GM23338 (cell line): Measurements from ENCODE around the gene RIN3. TPM values are rescaled to one million over a fixed set of nuclear protein-coding genes. Genes with fewer than 3 reads are reported as not detected.

Source experiments
- ATAC-seq: fragments of 200-7000 bp; cut with Tn5 transposase; 3 replicates; pipeline ENCODE4 v1.9.1; 2020
- DNase-seq: peaks from one replicate; pipeline ENCODE4 v3.0.0-alpha.2; 2015; ENCODE audit warnings: low spot score
- H2AFZ ChIP-seq: fragments of 200-600 bp; sonication (generic); 2 replicates; pipeline ENCODE4 v1.8.0; 2016; ENCODE audit warnings: antibody characterized with exemption, mild to moderate bottlenecking, moderate library complexity
- H3F3A ChIP-seq: fragments of 200-600 bp; sonication (generic); replicated peaks from 2 replicates; pipeline ENCODE4 v1.8.0; 2017; ENCODE audit warnings: antibody characterized with exemption, mixed run types, low read depth
- H3K27ac ChIP-seq: fragments of 200-600 bp; sonication (generic); 2 replicates; pipeline ENCODE4 v1.6.1; 2016; ENCODE audit warnings: low read depth
- H3K27me3 ChIP-seq: fragments of 200-600 bp; sonication (generic); 2 replicates; pipeline ENCODE4 v1.8.0; 2016; ENCODE audit warnings: mild to moderate bottlenecking, mixed run types, moderate library complexity; ENCODE audit not compliant: insufficient read depth
- H3K36me3 ChIP-seq: fragments of 200-600 bp; sonication (generic); 2 replicates; pipeline ENCODE4 v1.8.0; 2016; ENCODE audit warnings: mild to moderate bottlenecking; ENCODE audit not compliant: insufficient read depth
- H3K4me1 ChIP-seq: fragments of 200-600 bp; sonication (generic); 2 replicates; pipeline ENCODE4 v1.8.0; 2016; ENCODE audit warnings: mild to moderate bottlenecking, moderate library complexity; ENCODE audit not compliant: insufficient read depth
- H3K4me2 ChIP-seq: fragments of 200-600 bp; sonication (generic); 2 replicates; pipeline ENCODE4 v1.7.1; 2017; ENCODE audit warnings: mixed run types
- H3K4me3 ChIP-seq: fragments of 200-600 bp; sonication (generic); 2 replicates; pipeline ENCODE4 v1.6.1; 2016; ENCODE audit warnings: mixed run types
- H3K79me2 ChIP-seq: fragments of 200-600 bp; sonication (generic); replicated peaks from 2 replicates; pipeline ENCODE4 v1.8.0; 2017; ENCODE audit warnings: mild to moderate bottlenecking; ENCODE audit not compliant: insufficient read depth
- H3K9me2 ChIP-seq: fragments of 200-600 bp; sonication (generic); 2 replicates; pipeline ENCODE4 v1.8.0; 2017; ENCODE audit not compliant: insufficient read depth
- H4K20me1 ChIP-seq: fragments of 200-600 bp; sonication (generic); replicated peaks from 2 replicates; pipeline ENCODE4 v1.8.0; 2017; ENCODE audit warnings: mild to moderate bottlenecking; ENCODE audit not compliant: insufficient read depth
- H3K27ac Mint-ChIP-seq: 2 replicates; pipeline ENCODE4 v1.8.0; 2020; ENCODE audit warnings: inconsistent platforms, mild to moderate bottlenecking, moderate library complexity, mixed read lengths
- H3K27me3 Mint-ChIP-seq: 3 replicates; pipeline ENCODE4 v1.8.0; 2022; ENCODE audit warnings: low read depth, mild to moderate bottlenecking, moderate library complexity, mixed read lengths, inconsistent platforms; ENCODE audit not compliant: insufficient read depth, poor library complexity
- H3K36me3 Mint-ChIP-seq: 3 replicates; pipeline ENCODE4 v1.8.0; 2021; ENCODE audit warnings: low read depth, mild to moderate bottlenecking, inconsistent platforms, moderate library complexity, mixed read lengths
- H3K4me1 Mint-ChIP-seq: 3 replicates; pipeline ENCODE4 v1.8.0; 2020; ENCODE audit warnings: mild to moderate bottlenecking, inconsistent platforms, mixed read lengths
- H3K4me3 Mint-ChIP-seq: 3 replicates; pipeline ENCODE4 v1.8.0; 2021; ENCODE audit warnings: moderate library complexity, mild to moderate bottlenecking, inconsistent platforms, mixed read lengths
- H3K9me3 Mint-ChIP-seq: 3 replicates; pipeline ENCODE4 v1.8.0; 2020; ENCODE audit warnings: moderate library complexity, mild to moderate bottlenecking, inconsistent platforms, mixed read lengths
- CREB1 ChIP-seq: fragments of 250-450 bp; sonication (Bioruptor Pico); IDR thresholded peaks from 2 replicates; pipeline ENCODE4 v1.5.0; 2020; ENCODE audit warnings: low read depth, mild to moderate bottlenecking, moderate library complexity
- CTCF ChIP-seq, 2 experiments: fragments of 200-600 bp in 1 of 2; sonication (generic) in 1 of 2; conservative IDR thresholded peaks; 2 replicates each; pipeline versions ENCODE4 v1.5.1 to v1.6.1; 2016 to 2017; ENCODE audit warnings: antibody characterized with exemption in 2 of 2, low read depth in 2 of 2, mild to moderate bottlenecking in 2 of 2, moderate library complexity in 1 of 2
- ETS1 ChIP-seq: IDR thresholded peaks from 2 replicates; pipeline ENCODE4 v1.6.1; 2016; ENCODE audit warnings: antibody characterized with exemption
- EZH2 ChIP-seq: fragments of 200-600 bp; sonication (generic); IDR thresholded peaks from one replicate; pipeline ENCODE4 v1.8.0; 2017; ENCODE audit warnings: antibody characterized with exemption, mild to moderate bottlenecking, low read depth; ENCODE audit not compliant: unreplicated experiment
- EZH2phosphoT487 ChIP-seq: fragments of 200-600 bp; sonication (generic); IDR thresholded peaks from one replicate; pipeline ENCODE4 v1.8.1; 2018; ENCODE audit warnings: antibody characterized with exemption; ENCODE audit not compliant: unreplicated experiment
- POLR2AphosphoS5 ChIP-seq: IDR thresholded peaks from 2 replicates; pipeline ENCODE4 v1.6.1; 2016; ENCODE audit warnings: antibody characterized with exemption, low read depth
- REST ChIP-seq: IDR thresholded peaks from one replicate; pipeline ENCODE4 v1.6.1; 2018; ENCODE audit warnings: antibody characterized with exemption; ENCODE audit not compliant: unreplicated experiment
- STAT1 ChIP-seq: IDR thresholded peaks from one replicate; pipeline ENCODE4 v1.6.1; 2016; ENCODE audit warnings: antibody characterized with exemption; ENCODE audit not compliant: unreplicated experiment
- ZNF114 ChIP-seq: fragments of 250-450 bp; sonication (Bioruptor Pico); IDR thresholded peaks from 2 replicates; pipeline ENCODE4 v1.5.0; 2020; ENCODE audit warnings: mild to moderate bottlenecking, moderate library complexity
- ZNF331 ChIP-seq: fragments of 250-450 bp; sonication (Bioruptor Pico); IDR thresholded peaks from 2 replicates; pipeline ENCODE4 v1.5.0; 2020; ENCODE audit warnings: low read depth, mild to moderate bottlenecking, moderate library complexity
- polyA plus RNA-seq: library from polyadenylated mRNA; unstranded; fragments of >200 nt; fragmentation: Nextera tagmentation; extraction: Ambion mirVana; gene quantifications from 2 replicates; pipeline ENCODE4 v1.2.1, GENCODE V29; 2016
- total RNA-seq: library from RNA; depleted of rRNA; stranded (reverse); fragments of >200 nt; shearing (Covaris generic); gene quantifications from 2 replicates; pipeline ENCODE4 v1.2.3, GENCODE V29; 2014

RIN3 gene
- total and polyA plus RNA-seq, 2 experiments from 2014 or later, result 0.97 to 1.5 TPM

- Histone ChIP-seq H4K20me1 (no peaks in the 10 kb centered on the region), H3K27ac (no peak overlapping the region), H3K4me3 (no peak overlapping the region), H3K79me2 (no peaks in the 10 kb centered on the region), H3K27me3 (no peaks in the 10 kb centered on the region), H3K9me2 (no peaks in the 10 kb centered on the region), H3K4me1 (no peaks in the 10 kb centered on the region), H3F3A (no peaks in the 10 kb centered on the region), H3K36me3 (no peaks in the 10 kb centered on the region), H3K4me2 (no peak overlapping the region), H2AFZ (no peak overlapping the region)
- Mint-ChIP-seq H3K9me3 (no peaks in the 10 kb centered on the region), H3K4me3 (no peak overlapping the region), H3K36me3 (no peaks in the 10 kb centered on the region), H3K4me1 (no peaks in the 10 kb centered on the region), H3K27me3 (peaks cover 12% of the 10 kb centered on the region), H3K27ac (no peak overlapping the region)
- DNase-seq, result no peak
- ATAC-seq, result no peak
- TF ChIP-seq EZH2phosphoT487, result no peak
- no peak for TF ChIP-seq EZH2
- no peak for TF ChIP-seq POLR2AphosphoS5
- TF ChIP-seq CREB1 (CRISPR knock-in tag), result no peak
- TF ChIP-seq ZNF114 (CRISPR knock-in tag), result no peak
- no peak for TF ChIP-seq ETS1
Observed at GRCh38 chr14:92527721-92528120, 14.1 kb downstream of the RIN3 start.

GRCh38 chr14:92528486-92529100, 15.0 kb downstream of the RIN3 start:
- no peaks in the 10 kb centered on the region for H3K4me1 Mint-ChIP-seq
- Histone ChIP-seq H3K4me1 (no peaks in the 10 kb centered on the region), H3K4me2 (no peak overlapping the region), H2AFZ (no peak overlapping the region), H3K4me3 (no peak overlapping the region), H4K20me1 (no peaks in the 10 kb centered on the region), H3K9me2 (no peaks in the 10 kb centered on the region), H3K27me3 (no peaks in the 10 kb centered on the region), H3K79me2 (no peaks in the 10 kb centered on the region), H3F3A (no peaks in the 10 kb centered on the region), H3K36me3 (no peaks in the 10 kb centered on the region), H3K27ac (no peak overlapping the region)
- no peak overlapping the region for H3K4me3 Mint-ChIP-seq
- no peak for DNase-seq
- no peak for ATAC-seq
- H3K36me3 Mint-ChIP-seq, result no peaks in the 10 kb centered on the region
- peaks cover 12% of the 10 kb centered on the region for H3K27me3 Mint-ChIP-seq
- H3K9me3 Mint-ChIP-seq, result no peaks in the 10 kb centered on the region
- TF ChIP-seq CTCF (conservative IDR thresholded peaks at IDR 0.05; ENCODE audit: low read depth in 2 of 2), result no peak
- no peak overlapping the region for H3K27ac Mint-ChIP-seq

- Histone ChIP-seq H3K27ac (no peak overlapping the region), H3F3A (no peaks in the 10 kb centered on the region), H2AFZ (no peak overlapping the region), H3K36me3 (no peaks in the 10 kb centered on the region), H3K9me2 (no peaks in the 10 kb centered on the region), H3K4me1 (no peaks in the 10 kb centered on the region), H4K20me1 (no peaks in the 10 kb centered on the region), H3K79me2 (no peaks in the 10 kb centered on the region), H3K4me3 (no peak overlapping the region), H3K27me3 (no peaks in the 10 kb centered on the region), H3K4me2 (no peak overlapping the region)
- Mint-ChIP-seq H3K27me3 (peaks cover 13% of the 10 kb centered on the region), H3K4me1 (no peaks in the 10 kb centered on the region), H3K4me3 (no peak overlapping the region), H3K27ac (no peak overlapping the region), H3K9me3 (no peaks in the 10 kb centered on the region), H3K36me3 (no peaks in the 10 kb centered on the region)
- no peak for ATAC-seq
- DNase-seq, result no peak
- TF ChIP-seq CTCF (conservative IDR thresholded peaks at IDR 0.05; ENCODE audit: low read depth in 2 of 2), result no peak
- no peak for TF ChIP-seq REST
- TF ChIP-seq STAT1, result no peak
- TF ChIP-seq ZNF114 (CRISPR knock-in tag), result no peak
- TF ChIP-seq POLR2AphosphoS5, result no peak
- TF ChIP-seq CREB1 (CRISPR knock-in tag), result no peak
- TF ChIP-seq ZNF331, result no peak
Observed at GRCh38 chr14:92529903-92530302, 16.3 kb downstream of the RIN3 start.
